ENCODE data around the gene ZNF497.
"Not testable (repeated sequence)": the region's sequence is repeated elsewhere in the genome, so short reads cannot be mapped to it uniquely, and the experiment has no call there.

Gene ZNF497

DNA sequence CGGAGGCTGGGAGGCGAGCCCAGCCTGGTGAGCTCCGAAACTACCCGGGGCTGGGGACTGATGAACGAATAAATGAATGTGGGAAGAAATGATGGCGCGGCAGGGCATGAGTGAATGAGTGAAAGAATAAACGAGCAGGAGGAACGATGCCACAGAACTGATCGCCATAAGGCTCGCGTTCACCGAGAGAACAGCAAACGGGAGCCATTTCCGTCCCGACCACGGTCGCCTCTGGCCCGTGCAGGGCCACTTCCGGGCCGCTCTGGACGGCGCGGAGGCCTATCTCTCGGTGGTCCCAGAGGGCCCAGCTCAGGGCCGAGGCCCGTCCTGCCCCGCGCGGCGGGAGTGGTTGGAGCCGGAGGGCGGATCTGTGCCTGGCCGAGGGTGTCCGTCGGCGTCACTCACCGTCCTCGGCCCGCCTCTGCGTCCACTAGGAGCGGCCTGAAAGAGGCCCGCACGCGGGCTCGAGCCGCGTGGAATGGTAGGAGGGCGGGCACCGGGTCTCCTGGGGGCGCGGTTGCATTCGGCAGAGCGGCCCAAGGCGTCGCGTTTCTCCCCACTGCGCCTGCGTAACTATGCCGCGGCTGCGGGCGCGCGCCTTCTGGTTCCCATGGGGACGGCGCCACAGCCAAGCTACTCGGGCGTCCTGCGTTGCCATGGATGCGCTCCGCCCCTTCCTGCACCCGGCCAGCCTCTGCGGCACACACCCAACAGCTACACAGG, at the start of gene ZNF497:
Gene ZNF497, minus strand, starts transcription at position 480 of the 723 bp plus-strand sequence. CDS start 5,116 bp downstream, outside the sequence.
- peak; percentile 97 for DNase-seq (ENCODE audit: low read depth in 2 of 2)

DNA sequence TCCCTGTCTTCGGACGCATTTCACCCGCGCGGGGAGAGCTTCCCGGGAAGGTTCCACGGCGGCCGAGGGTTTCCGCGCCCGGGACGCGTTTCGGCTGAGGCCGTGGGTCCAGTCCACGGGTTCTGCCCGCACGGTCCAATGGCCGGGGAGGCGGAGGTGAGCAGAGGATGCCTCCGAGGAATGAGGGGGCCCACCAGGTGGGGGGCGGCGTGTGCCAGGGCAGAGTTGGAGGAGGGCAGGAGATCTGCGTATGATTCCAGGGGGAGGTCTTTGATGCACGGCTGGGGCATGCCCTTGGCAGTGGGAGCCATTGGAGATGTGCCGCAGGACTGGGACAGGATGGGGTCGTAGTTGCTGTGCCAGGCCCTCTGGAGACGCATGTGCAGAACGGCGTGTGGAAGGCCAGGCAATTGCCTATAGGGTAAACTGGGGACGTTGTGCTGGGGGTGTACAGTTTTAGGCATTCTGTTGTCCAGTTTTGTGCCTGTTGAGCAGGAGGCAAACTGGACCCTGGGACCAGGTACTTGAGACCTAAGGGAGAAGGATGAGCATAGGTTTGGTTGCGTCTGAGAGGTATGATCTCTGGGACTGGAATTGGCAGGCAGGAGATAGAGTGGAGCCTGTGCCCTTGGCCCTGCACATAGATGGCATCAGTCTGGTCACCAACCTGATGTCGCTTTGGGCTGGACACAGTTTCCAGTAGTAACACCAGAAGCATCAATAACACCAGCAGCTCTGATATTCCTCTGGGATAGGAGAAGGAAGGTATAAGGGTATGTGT, 46.6 kb upstream of the ZNF497 start:
- DNase-seq (ENCODE audit: low read depth in 2 of 2) = no peak

GRCh38 chr19:58408152-58409009, 45.8 kb upstream of the ZNF497 start, which contains the start of gene ZNF584:
ZNF584 (plus strand) TSS chr19:58408649; CDS start chr19:58409148, 499 bp downstream.
- peak; percentile 94 to 95 for DNase-seq (ENCODE audit: low read depth in 2 of 2)

- no peak for DNase-seq (ENCODE audit: low read depth in 2 of 2)
Observed at GRCh38 chr19:58407658-58408151, 45.2 kb upstream of the ZNF497 start.

- DNase-seq (ENCODE audit: low read depth in 2 of 2) = no peak
Observed at GRCh38 chr19:58406818-58407657, 44.5 kb upstream of the ZNF497 start.

- DNase-seq (ENCODE audit: low read depth in 2 of 2) = not testable (repeated sequence)
Observed at GRCh38 chr19:58403920-58404478, 41.4 kb upstream of the ZNF497 start.

DNA sequence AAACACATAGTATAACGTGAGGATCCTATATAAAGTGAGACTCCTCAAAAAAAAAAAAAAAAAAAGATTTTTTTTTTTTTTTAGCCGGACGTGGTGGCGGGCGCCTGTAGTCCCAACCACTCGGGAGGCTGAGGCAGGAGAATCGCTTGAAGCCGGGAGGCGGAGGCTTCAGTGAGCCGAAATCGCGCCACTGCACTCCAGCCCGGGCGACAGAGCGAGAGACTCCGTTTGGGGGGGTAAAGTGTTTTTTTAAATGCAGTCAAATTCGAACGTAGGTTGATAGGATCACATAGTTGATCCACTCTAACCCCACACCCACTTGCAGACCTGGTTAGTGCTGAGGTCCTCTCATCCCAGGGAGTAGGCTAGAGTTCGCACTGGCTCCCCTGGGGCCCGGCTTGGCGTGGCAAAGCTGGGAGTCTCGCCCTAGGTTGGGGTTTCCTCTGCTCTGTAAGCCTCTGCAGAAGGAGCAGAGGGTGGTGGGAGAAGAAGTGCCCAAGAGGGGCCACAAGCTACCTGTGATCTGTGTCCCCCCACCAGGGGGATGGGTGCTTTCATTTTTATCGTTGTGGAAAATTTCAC, 39.4 kb upstream of the ZNF497 start:
- no peak for DNase-seq (ENCODE audit: low read depth in 2 of 2)

GRCh38 chr19:58400916-58401839, 38.6 kb upstream of the ZNF497 start:
- peak; percentile 95 to 97 for DNase-seq (ENCODE audit: low read depth in 2 of 2)

DNA sequence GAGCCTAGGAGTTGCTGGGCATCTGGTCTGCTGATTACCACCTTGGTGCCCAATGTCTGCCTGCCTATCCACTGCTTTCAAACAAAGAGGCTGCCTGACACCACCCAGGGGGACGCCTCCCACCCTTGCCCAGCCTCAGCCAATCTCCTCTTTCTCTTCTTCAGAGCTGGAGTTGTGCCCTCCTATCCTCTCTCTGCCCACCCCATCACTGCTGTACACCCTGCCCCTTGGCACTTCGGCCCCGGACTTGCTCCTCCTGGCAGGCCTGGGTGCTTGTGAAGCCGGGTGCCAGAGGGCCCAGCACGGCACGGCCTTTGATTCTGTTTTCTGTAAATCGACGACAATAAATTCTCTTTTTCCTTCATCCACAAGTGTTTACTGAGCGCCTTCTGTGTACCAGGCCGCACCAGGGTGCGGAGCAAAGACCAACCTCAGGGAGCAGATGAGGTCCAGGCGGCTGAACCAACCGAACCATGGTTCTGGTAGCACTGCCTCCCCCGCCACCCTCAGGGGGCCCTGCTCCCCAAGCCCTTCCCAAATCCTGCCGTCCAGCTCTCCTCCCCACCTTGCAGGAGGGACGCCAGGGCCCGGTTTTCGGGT, 37.9 kb upstream of the ZNF497 start:
- DNase-seq (ENCODE audit: low read depth in 2 of 2) = no peak

DNA sequence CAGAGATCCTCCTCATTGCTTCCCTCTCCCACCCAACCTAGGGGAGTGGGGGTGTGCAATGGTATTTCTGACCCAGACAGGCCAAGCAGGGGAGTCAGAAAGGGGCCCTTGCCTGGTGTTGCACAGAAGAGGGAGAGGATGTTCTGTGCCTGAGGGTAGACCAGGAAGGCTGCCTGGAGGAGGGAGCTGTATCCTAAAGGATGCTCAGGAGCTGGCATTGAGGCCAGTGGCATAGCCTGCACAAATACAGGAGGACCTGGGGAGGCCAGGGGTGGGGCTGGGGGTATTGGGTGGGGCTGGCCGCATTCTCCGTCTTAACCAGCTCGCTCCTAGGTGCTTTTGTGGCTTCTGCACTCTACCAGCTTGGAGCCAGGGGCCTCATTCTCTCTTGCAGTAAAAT, 37.4 kb upstream of the ZNF497 start:
- DNase-seq (ENCODE audit: low read depth in 2 of 2) = no peak

DNA sequence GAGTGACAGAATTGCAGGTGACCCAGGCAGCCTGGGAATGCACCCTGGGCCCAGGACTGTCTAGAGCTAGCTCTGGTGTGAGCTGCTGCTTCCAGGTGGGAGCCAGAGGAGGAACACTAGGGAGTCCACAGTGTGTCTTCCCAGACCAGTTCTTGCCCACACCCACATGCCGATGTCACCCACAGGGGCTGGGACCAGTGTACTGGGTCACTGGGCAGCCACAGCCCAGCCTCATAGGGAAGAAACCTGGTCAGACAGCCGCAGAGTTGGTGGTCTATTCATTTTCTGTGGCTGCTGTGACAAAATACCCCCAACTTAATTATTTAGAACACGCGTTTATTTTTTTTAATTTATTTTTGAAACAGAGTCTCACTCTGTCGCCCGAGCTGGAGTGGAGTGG, 36.0 kb upstream of the ZNF497 start:
- DNase-seq (ENCODE audit: low read depth in 2 of 2) = no peak

DNA sequence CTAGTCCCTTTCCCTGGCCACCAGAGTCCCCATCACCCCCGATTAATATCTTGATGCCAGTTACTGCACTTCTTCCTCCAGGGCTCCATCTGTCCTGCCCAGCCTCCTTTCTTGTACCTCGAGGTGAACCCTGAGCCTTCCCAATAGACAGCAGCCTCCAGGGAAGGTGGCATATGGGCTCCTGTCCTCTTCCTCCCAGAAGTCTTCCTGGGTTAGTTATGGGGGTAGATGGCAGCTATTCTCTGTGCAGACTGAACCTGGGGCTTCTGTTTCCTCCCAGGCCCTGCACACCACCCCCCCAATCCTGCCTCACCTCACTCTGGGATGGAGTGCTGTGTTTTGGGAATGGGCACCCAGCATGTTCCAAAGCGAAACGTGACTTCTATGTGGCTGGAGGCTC, 35.5 kb upstream of the ZNF497 start:
- no peak for DNase-seq (ENCODE audit: low read depth in 2 of 2)

DNA sequence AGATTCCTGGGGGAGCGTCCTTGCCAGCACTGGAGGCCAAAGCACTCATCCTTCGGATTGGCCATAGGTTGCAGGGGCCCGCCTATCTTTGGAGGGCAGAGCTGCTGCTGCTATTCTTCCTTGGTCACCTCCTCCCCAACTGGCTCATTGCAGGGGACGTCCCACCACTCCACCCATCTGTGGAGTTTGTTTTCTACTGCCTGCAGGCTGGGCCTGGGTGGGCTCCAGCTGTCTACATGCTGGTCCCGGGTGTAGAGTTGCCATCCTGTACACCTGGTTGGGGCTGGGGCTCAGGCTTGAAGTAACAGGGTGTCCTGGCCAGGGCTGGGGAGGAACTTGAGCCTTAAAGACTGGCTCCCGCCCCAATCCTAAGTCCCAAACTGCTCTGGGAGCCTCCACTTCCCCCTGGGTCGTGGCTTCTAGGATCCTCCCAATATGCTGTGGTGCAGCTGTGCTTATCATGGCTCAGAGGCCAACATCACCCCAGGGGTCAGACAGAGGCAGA, 35.0 kb upstream of the ZNF497 start:
- DNase-seq (ENCODE audit: low read depth in 2 of 2) = no peak

- no peak for DNase-seq (ENCODE audit: low read depth in 2 of 2)
Observed at GRCh38 chr19:58396691-58397532, 34.4 kb upstream of the ZNF497 start.

GRCh38 chr19:58395979-58396627, 33.6 kb upstream of the ZNF497 start:
- no peak for DNase-seq (ENCODE audit: low read depth in 2 of 2)

DNA sequence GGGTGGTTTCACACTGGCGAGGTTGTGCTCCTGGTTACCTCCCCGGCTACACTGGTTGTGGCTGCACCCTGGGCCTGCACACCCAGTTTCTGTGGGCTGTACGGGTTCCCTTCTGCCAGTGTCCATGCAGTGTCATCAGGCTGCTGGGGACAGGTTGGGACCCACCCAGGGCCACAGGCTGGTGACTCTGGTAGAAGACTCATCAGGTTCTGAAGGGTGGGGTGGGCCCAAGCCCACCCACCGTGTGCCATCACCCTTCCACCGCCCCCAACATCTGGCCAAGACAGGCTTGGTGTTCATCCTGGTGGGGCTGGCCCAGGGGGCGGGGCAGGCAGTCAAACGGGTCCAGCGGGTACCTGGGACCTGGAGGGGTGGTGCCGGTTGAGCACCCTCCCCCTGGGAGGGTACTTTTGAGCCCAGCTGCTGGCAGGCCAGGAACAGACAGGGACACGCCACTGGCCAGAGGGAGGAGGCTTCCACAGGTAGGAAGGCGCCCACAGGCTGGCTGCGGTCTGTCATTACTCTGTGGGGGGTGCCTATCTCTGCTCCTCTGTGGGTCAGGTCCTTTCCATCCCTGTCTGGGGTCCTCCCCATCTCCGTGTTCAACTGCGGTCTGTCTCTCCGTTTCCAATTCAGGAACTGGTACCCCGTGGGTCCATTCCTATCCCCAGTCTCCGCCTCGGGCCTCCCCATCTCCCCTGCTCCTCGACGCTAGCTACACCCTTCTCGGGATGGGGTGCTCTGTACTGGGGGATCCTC, 32.8 kb upstream of the ZNF497 start, which contains the start of gene RNF225:
Gene RNF225, plus strand, starts transcription at position 437 of the 759 bp plus-strand sequence. CDS start 434 bp downstream, outside the sequence.
- no peak for DNase-seq (ENCODE audit: low read depth in 2 of 2)
